ENCODE results near the gene BIRC2. TPM values are rescaled to one million over a fixed set of nuclear protein-coding genes. Genes with fewer than 3 reads are reported as not detected.
A peak's percentile ranks its signal among the peaks of the same experiment; 100 is the strongest.
"Not testable (repeated sequence)": the region's sequence is repeated elsewhere in the genome, so short reads cannot be mapped to it uniquely, and the experiment has no call there.

Gene BIRC2
- polyA plus RNA-seq, 3 donors, result 92.3 to 103 (median 94.0) TPM

- no peak for DNase-seq (ENCODE audit: low read depth in 3 of 3, low spot score in 2 of 3)
Measured at GRCh38 chr11:102320679-102321078, 26.3 kb upstream of the BIRC2 start.

- DNase-seq (ENCODE audit: low read depth in 3 of 3, low spot score in 2 of 3), result no peak
Measured at GRCh38 chr11:102322560-102322959, 24.5 kb upstream of the BIRC2 start.

DNA sequence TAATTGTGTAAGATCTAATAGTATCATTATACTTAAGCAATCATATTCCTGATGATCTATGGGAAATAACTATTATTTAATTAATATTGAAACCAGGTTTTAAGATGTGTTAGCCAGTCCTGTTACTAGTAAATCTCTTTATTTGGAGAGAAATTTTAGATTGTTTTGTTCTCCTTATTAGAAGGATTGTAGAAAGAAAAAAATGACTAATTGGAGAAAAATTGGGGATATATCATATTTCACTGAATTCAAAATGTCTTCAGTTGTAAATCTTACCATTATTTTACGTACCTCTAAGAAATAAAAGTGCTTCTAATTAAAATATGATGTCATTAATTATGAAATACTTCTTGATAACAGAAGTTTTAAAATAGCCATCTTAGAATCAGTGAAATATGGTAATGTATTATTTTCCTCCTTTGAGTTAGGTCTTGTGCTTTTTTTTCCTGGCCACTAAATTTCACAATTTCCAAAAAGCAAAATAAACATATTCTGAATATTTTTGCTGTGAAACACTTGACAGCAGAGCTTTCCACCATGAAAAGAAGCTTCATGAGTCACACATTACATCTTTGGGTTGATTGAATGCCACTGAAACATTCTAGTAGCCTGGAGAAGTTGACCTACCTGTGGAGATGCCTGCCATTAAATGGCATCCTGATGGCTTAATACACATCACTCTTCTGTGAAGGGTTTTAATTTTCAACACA is 23.3 kb upstream of the BIRC2 start:
- no peak for DNase-seq (ENCODE audit: low read depth in 3 of 3, low spot score in 2 of 3)

DNA sequence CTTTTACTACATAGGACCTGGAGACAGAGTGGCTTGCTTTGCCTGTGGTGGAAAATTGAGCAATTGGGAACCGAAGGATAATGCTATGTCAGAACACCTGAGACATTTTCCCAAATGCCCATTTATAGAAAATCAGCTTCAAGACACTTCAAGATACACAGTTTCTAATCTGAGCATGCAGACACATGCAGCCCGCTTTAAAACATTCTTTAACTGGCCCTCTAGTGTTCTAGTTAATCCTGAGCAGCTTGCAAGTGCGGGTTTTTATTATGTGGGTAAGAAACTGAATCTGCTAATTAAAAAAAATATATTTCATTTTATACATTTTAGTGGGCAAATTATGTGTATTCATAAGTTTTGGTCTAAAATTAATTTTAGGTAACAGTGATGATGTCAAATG is 21.9 kb upstream of the BIRC2 start:
- DNase-seq (ENCODE audit: low read depth in 3 of 3, low spot score in 2 of 3), result no peak

DNA sequence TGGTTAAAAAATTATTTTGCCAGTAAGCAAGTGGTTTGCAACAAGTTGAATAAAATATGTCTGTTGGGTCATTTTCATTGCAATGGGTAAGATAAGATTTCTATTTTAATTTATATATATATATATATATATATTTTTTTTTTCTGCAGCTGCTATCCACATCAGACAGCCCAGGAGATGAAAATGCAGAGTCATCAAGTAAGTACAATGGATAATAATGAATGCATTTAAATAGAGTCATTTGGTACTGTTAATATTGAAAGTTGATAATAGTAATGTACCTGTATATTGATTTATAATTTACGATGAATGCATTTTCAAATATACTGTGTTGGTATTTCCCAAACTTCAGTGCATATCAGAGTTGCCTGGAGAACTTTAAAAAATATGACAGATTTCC is 18.3 kb upstream of the BIRC2 start:
- DNase-seq (ENCODE audit: low read depth in 3 of 3, low spot score in 2 of 3), result no peak

DNA sequence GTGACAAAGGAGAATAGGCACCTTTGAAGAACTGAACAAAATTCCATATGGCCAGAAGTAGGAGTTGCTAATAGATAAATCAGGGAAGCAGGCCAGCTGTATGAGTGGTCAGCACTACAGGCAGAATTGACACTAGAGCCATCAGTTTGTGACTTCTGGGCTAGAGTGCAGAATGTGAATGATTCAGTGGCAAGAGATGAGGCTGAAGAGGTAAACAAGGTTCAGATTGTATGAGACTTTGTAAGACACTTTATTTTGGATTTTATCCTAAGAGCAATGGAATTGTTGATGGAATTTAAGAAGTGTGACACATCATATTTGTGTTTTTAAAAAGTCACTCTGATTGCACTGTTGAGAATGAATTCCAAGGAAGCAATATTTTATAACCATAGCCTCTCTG is 16.8 kb upstream of the BIRC2 start:
- no peak for DNase-seq (ENCODE audit: low read depth in 3 of 3, low spot score in 2 of 3)

DNA sequence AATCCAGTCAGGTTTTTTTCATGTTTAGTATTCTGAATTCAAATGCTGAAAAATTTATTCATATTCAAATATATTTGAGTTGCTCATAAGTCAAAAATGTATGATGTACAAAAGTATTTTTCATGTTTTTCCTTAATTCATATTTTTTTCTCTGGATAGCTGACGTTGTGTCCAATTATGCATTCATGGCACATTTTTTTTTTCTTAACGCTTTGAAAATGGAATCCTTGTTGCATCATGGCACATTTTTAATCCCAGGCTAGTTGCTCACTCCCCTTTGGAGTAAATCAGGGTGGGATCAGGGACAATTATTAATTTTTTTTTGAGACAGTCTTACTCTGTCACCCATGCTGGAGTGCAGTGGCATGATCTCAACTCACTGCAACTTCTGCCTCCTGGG is 15.7 kb upstream of the BIRC2 start:
- DNase-seq (ENCODE audit: low read depth in 3 of 3, low spot score in 2 of 3), result no peak

- no peak for DNase-seq (ENCODE audit: low read depth in 3 of 3, low spot score in 2 of 3)
Measured at GRCh38 chr11:102332611-102332994, 14.4 kb upstream of the BIRC2 start.

- no peak for DNase-seq (ENCODE audit: low read depth in 3 of 3, low spot score in 2 of 3)
Measured at GRCh38 chr11:102338479-102339010, 8.5 kb upstream of the BIRC2 start.

DNA sequence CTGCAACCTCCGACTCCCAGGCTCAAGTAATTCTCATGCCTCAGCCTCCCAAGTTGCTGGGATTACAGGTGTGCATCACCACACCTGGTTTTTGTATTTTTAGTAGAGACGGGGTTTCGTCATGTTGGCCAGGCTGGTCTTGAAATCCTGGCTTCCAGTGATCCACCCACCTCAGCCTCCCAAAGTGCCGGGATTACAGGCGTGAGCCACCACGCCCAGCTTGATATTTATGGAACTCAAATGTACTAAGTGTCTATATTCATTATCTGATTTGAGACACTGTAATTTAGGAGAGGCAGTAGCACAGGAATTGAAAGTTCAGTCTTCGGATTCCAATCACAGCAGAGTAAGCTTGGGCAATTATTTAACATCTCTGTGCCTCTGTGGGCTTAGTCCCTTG is 5.7 kb upstream of the BIRC2 start:
- not testable (repeated sequence) for DNase-seq (ENCODE audit: low read depth in 3 of 3, low spot score in 2 of 3)

GRCh38 chr11:102341844-102342318 is 5.1 kb upstream of the BIRC2 start:
- DNase-seq (ENCODE audit: low read depth in 3 of 3, low spot score in 2 of 3), result peak; percentile 55 to 63 (median 60)

DNA sequence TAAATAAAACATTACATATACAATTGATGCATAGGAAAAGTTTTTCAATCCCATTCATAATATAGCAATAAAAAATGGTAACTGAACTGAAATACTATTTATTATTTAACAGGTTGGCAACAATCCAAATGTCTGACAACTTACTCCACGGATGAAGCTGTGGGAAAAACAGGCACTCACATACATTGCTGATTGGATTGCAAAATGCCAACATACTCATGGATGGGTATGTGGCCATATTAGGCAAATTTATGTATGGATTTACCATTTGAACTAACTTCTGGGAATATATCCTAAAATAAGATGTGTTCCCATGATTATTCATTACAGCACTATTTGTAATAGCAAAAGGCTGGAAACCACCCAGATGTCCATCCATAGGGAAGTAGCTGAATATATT is 3.2 kb upstream of the BIRC2 start:
- no peak for DNase-seq (ENCODE audit: low read depth in 3 of 3, low spot score in 2 of 3)

DNA sequence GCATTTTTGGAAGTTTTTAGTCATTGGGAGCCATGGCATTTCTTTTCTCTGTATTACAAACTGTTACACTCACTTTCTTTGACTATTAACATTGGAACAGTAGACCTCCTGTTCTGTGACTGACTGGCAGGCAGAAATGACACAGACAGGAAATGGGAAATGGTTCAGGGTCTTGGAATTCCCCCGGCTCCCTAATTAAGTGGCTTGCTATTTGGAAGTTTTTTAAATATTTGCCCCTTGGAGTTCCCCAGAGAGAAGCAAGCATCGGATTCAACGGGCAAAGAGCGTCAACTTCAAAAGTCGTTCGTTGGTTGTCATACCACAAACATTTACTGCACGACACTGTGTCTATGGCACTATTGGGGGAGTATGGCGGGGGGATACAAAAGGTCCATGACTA is 1.1 kb upstream of the BIRC2 start:
- peak in 1 of 3 donors; percentile 18 for DNase-seq (ENCODE audit: low read depth in 3 of 3, low spot score in 2 of 3)

- no peak for DNase-seq (ENCODE audit: low read depth in 3 of 3, low spot score in 2 of 3)
Measured at GRCh38 chr11:102346456-102346747, 612 bp upstream of the BIRC2 start.

DNA sequence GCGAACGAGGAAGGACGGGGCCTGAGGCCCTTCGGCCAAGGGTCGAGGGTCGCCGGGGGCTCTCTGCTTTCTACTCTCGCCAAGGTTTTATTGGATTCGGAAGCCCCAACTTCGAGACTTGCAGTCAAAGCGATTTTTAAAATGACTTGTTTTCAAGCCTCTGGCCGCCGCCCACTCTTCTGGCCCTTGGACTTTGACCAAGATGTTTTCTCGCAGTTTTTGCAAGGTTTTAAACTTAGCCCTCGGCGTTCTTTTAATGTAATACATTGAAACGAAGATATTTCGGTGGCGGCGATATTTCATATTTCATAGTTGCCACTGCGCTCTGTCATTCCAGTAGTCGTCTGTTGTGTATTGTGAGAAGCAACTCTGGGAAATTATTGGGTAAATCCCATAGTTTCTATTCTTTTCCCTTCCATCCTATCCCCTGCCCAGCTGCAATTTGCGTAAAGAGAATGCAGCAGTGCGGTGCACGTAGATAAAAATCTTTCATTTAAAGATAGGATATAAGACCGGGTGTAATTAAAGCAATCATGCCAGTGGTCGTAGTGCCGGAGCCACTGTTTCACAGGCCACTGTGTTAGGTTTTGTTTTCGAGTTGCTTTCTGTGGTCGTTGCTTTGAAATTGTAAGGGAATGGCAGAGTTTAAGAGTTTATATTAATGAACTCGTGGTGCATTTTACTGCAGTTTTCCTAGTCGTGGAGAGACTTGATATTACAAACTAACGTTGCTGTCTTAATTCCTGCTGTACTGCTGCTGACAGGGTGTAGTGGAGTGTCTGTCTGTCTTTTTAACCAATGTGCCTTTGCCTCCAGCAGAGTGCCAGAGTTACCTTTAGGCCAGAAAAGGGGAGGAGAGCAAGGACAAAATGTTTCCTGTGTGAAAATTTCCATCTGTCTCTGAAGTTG is 702 bp downstream of the BIRC2 start:
- peak; percentile 38 to 57 (median 47) for DNase-seq (ENCODE audit: low read depth in 3 of 3, low spot score in 2 of 3)

DNA sequence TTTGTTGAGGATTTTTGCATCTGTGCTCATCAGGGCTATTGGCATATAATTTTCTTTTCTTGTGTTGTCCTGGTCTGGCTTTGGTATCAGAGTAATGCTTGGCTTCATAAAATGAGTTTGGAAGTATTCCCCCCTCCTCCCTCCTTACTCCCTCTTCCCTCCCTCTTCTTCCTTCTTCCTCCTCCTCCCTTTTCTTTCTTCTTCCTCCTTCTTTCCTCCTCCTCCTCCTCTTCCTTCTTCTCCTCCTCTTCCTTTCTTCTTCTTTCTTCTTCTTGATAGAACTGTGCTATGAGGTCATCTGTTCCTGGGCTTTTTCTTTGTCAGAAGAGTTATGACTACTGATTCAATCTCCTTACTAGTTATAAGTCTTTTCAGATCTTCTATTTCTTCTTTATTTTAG is 10.1 kb downstream of the BIRC2 start:
- DNase-seq (ENCODE audit: low read depth in 3 of 3, low spot score in 2 of 3), result no peak

DNA sequence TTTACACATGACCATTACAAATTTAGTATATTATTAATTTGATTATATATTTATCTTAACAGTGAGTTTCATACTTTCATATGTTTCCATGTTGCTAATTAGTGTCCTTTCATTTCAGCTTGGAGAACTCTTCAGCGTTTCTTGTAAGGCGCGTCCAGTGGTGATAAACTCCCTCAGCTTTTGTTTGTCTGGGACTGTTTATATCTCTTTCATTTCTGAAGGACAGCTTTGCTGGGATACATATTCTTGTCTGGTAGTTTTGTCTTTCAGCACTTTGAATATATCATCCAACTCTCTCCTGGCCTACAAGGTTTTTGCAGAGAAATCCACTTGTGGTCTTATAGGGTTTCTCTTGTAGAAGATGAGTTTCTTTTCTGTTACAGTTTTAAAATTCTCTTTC is 12.4 kb downstream of the BIRC2 start:
- DNase-seq (ENCODE audit: low read depth in 3 of 3, low spot score in 2 of 3), result no peak

DNA sequence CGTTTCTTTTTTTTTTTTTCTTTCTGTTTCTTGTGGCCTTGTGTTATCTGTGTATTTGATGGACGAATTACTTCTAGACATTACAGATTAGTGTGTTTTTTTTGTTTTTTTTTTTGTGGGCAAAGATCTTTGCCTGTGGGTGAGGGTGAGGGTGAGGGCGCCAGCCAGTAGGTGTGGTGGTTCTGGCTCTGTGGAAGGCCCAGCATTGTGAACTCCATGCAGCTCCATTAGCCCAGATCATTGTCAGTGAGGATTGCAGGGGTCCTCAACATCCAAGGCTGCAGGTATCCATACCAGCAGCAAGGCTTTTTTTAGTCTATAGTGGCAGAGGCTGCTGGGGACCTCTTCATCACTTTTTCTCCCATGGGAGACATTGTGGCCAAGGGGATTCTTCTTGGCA is 13.7 kb downstream of the BIRC2 start:
- DNase-seq (ENCODE audit: low read depth in 3 of 3, low spot score in 2 of 3), result no peak

DNA sequence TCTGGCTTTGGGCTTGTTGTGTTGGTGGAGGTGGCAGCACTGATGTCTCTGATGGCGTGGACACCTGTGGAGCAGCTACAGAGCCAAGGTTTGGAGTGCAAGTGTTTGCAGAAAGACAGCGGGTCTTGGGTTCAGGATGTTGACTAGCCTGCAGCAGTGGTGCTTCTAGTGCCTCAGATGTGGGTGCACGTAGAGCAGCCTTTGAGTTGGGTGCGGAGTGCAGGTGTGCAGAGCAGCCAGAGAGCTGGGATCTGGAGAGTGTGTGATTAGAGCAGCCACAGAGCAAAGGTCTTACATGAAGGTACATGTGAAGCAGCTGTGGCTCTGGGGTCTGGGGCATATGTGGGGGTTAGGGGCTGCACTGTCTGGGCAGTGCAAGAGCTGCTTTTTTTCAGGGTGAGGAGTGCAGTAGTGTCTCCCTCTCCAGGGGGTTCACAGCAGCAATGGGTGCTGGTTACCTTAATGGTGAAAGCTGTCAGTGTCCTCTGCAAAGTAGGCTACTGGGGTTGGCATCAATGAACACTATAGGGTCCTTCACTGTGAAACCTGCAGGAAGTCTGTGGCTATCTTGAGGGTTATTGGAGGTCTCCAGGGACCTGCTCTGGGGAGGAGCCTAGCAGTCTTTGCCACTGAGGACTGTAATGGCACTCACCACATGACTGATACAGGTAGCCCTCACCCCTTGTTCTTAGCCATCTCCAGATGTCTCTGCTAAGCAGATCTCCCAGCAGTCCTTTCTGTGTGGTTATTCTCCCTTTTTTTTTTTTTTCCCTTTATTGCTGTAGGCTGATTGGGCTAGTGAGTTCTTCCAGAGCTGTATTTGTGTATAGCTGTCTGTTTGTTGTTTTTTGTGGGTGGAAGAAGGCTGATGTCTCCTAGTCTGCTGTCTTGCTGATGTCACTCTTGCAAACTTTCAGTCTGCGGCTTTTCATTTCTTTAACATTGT is 14.3 kb downstream of the BIRC2 start:
- no peak for DNase-seq (ENCODE audit: low read depth in 3 of 3, low spot score in 2 of 3)

DNA sequence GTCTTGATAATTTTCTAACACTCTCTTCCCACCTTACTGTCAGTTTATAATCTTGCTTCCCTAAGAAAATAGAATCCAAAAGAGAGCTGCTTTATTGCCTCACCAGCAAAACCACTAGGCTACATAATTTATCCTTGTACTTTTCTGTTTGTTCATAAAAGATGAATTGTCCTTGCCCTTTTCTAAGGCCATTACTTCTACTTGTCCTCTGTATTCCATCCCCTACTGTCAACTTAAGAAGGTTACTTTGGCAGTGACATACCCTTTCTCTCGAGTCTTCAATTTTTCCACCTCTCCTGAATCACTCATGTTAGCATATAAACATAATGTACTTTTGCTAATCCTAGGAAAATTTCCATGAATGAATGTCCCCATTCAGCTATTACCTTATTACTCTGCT is 18.0 kb downstream of the BIRC2 start:
- no peak for DNase-seq (ENCODE audit: low read depth in 3 of 3, low spot score in 2 of 3)

DNA sequence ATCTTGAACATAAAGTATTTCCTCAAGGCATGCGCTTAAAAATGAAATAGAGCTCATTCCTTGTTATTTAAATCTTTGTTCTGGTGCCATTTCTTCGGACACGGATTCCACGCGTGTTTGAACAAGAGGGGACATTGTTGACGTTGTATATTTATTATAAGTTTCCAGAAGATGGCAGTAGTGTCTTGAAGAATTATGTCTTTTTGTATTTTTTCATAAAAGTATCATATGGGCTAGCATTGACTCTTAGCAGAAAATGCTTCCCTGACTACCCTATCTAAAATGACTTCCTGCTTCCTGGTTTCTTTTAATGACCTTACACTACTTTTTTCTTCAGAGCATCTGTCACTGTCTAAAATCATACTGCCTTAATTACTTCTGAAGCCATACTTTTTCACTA is 20.4 kb downstream of the BIRC2 start:
- DNase-seq (ENCODE audit: low read depth in 3 of 3, low spot score in 2 of 3), result no peak
